ENCODE measurements around the gene DPM2.

DNA sequence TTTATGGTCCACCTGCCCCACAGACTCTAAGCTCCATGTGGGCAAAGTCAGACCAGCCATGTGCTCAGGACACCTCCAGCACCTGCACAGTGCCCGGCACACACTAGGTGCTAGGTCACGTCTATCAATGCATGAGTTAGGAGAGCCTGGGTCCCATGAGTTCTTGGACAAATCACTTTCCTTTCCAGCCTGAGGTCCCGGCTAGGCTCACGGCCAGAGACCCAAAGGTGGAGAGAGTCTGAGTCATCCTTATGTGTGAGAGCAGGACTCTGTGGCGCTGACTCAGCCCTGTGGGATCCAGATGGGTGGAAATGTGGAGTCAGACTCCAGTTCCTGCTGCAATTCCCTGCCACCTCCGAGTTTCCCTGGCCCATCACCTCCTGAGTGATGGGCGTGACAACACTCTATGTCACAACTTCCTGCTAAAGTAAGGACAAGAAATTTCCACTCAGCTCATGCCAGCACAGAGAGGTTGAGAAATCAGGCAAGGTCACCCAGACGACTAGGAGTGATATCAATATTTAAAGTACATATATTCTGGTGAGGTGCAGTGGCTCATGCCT lies 18.3 kb downstream of the DPM2 start:
- TF ChIP-seq, protein P1, sequence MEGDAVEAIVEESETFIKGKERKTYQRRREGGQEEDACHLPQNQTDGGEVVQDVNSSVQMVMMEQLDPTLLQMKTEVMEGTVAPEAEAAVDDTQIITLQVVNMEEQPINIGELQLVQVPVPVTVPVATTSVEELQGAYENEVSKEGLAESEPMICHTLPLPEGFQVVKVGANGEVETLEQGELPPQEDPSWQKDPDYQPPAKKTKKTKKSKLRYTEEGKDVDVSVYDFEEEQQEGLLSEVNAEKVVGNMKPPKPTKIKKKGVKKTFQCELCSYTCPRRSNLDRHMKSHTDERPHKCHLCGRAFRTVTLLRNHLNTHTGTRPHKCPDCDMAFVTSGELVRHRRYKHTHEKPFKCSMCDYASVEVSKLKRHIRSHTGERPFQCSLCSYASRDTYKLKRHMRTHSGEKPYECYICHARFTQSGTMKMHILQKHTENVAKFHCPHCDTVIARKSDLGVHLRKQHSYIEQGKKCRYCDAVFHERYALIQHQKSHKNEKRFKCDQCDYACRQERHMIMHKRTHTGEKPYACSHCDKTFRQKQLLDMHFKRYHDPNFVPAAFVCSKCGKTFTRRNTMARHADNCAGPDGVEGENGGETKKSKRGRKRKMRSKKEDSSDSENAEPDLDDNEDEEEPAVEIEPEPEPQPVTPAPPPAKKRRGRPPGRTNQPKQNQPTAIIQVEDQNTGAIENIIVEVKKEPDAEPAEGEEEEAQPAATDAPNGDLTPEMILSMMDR (IDR thresholded peaks at IDR 0.05; ENCODE audit: insufficient read depth, low read length, poor library complexity, severe bottlenecking), result no peak
- no peak for TF ChIP-seq EZH2phosphoT487 (conservative IDR thresholded peaks at IDR 0.05; ENCODE audit: low read length)
